Spleen (tissue), 11 donors: ENCODE results near the gene CRYBG3. TPM values are rescaled to one million over a fixed set of nuclear protein-coding genes. Genes with fewer than 3 reads are reported as not detected.

Source experiments
- DNase-seq: peaks from one replicate; pipeline ENCODE4 v3.0.0-alpha.2; 2020
- H3K27ac ChIP-seq, 8 donors: fragments of 200-600 bp; sonication (generic) in 7 of 8; 1 replicate in 4 of 8; 2 replicates in 4 of 8; pipeline versions ENCODE4 v1.5.0 to v1.8.0; 2016 to 2021; ENCODE audit warnings: inconsistent platforms in 4 of 8, mild to moderate bottlenecking in 4 of 8, moderate library complexity in 1 of 8
- H3K27me3 ChIP-seq, 7 donors: fragments of 200-600 bp; sonication (generic) in 6 of 7; replicated peaks in 1 of 7; 1 replicate in 4 of 7; 2 replicates in 3 of 7; pipeline versions ENCODE4 v1.5.0 to v1.8.0; 2016 to 2021; ENCODE audit warnings: inconsistent platforms in 3 of 7, mild to moderate bottlenecking in 1 of 7
- H3K36me3 ChIP-seq, 6 donors: fragments of 200-600 bp; sonication (generic) in 5 of 6; 1 replicate in 4 of 6; 2 replicates in 2 of 6; pipeline versions ENCODE4 v1.5.0 to v1.8.0; 2016 to 2021; ENCODE audit warnings: inconsistent platforms in 2 of 6
- H3K4me1 ChIP-seq, 6 donors: fragments of 200-600 bp; sonication (generic) in 5 of 6; 1 replicate in 3 of 6; 2 replicates in 3 of 6; pipeline versions ENCODE4 v1.5.0 to v1.8.0; 2016 to 2021; ENCODE audit warnings: inconsistent platforms in 3 of 6
- H3K4me3 ChIP-seq, 8 donors: fragments of 200-600 bp; sonication (generic) in 7 of 8; 1 replicate in 4 of 8; 2 replicates in 4 of 8; pipeline versions ENCODE4 v1.5.0 to v1.8.0; 2016 to 2021; ENCODE audit warnings: inconsistent platforms in 4 of 8, mild to moderate bottlenecking in 4 of 8, moderate library complexity in 2 of 8
- H3K9me3 ChIP-seq, 8 donors: fragments of 200-600 bp; sonication (generic) in 7 of 8; 1 replicate in 4 of 8; 2 replicates in 4 of 8; pipeline versions ENCODE4 v1.5.0 to v1.8.0; 2016 to 2021; ENCODE audit warnings: inconsistent platforms in 4 of 8
- CTCF ChIP-seq, 11 experiments: fragments of 200-600 bp in 7 of 11; fragments of 450-650 bp in 4 of 11; sonication (generic) in 4 of 11; IDR thresholded peaks in 8 of 11; conservative IDR thresholded peaks in 3 of 11; 1 replicate in 7 of 11; 2 replicates in 4 of 11; pipeline versions ENCODE4 v1.4.0 to v1.8.0; 2016 to 2021; ENCODE audit warnings: antibody characterized with exemption in 11 of 11, inconsistent platforms in 4 of 11, mild to moderate bottlenecking in 1 of 11
- POLR2A ChIP-seq, 3 donors: fragments of 450-650 bp; IDR thresholded peaks; one replicate each; pipeline ENCODE4 v1.5.1; 2017; ENCODE audit warnings: antibody characterized with exemption in 3 of 3, mild to moderate bottlenecking in 1 of 3
- POLR2AphosphoS5 ChIP-seq, 3 donors: sonication (generic); formaldehyde crosslinking; IDR thresholded peaks; one replicate each; pipeline ENCODE4 v1.5.1; 2017; ENCODE audit warnings: antibody characterized with exemption in 3 of 3
- WGBS, 5 donors: extraction: QIAGEN DNeasy Blood & Tissue Kit in 3 of 5; methylation state at CpG; one replicate each; pipeline versions ENCODE4 v1.1.5 to v1.1.7; 2013 to 2018; 5-methylcytosine and 5-hydroxymethylcytosine counted together
- intact Hi-C: fragments of 100-400 bp; cut with DNase I; formaldehyde crosslinking; loops from one replicate; pipeline ENCODE4 v1.15.0; 2023; ENCODE audit warnings: low total_unique reads
- polyA plus RNA-seq, 3 donors: library from polyadenylated mRNA; stranded (reverse); fragments of 200-250 nt; gene quantifications; one replicate each; pipeline ENCODE4 v1.2.1, GENCODE V29; 2013
- total RNA-seq, 7 donors: library from RNA; depleted of rRNA in 3 of 7; stranded (reverse); fragments of >200 nt in 3 of 7; fragmentation: NEBNext Ultra II Directional in 4 of 7; extraction: Animal tissue kit (Norgen Biotek cat#: 25700) in 4 of 7; gene quantifications; one replicate each; pipeline versions ENCODE4 v1.1.0 to v1.2.1, GENCODE V29; 2016 to 2021
- donor health status: healthy with polysubstance abuse.
- donor health status: DM: no; HTN: no; CAD: no; lungs with moderate emphysema.
- donor health status: DM: no; HTN: no; CAD: no.
- donor health status: Bipolar disorder and iron deficiency.
- donor health status: healthy.
- donor health status: DM: no; HTN: no; CAD: no.
- donor health status: DM: yes; HTN: yes; CAD: no.

CRYBG3 gene
- total and polyA plus RNA-seq, 10 donors, result 1.5 to 22.6 (median 17.6) TPM

- Histone ChIP-seq H3K4me3 (no peak overlapping the region), H3K9me3 (no peaks in the 10 kb centered on the region), H3K4me1 (peaks cover 0 to 8% (median 0%) of the 10 kb centered on the region in 6 donors), H3K27me3 (no peaks in the 10 kb centered on the region), H3K36me3 (no peaks in the 10 kb centered on the region), H3K27ac (no peak overlapping the region)
- 94 to 100% (median 98%) methylated on average over 3 of the region's 3 CpGs for WGBS, 5 donors
- TF ChIP-seq POLR2AphosphoS5 (IDR thresholded peaks at IDR 0.05), result no peak
- TF ChIP-seq POLR2A (IDR thresholded peaks at IDR 0.05), result no peak
- TF ChIP-seq CTCF (IDR thresholded peaks at IDR 0.05 in 8 of 11, conservative IDR thresholded peaks at IDR 0.05 in 3 of 11), result no peak
- no peak for DNase-seq
- intact Hi-C loops, result no loop called here
Measured at GRCh38 chr3:97988784-97989568, 167.2 kb downstream of the CRYBG3 start.

- no peaks in the 10 kb centered on the region for H3K36me3 ChIP-seq
- DNase-seq, result no peak
- no peak for TF ChIP-seq POLR2AphosphoS5 (IDR thresholded peaks at IDR 0.05)
- intact Hi-C loops, result no loop called here
- 46 to 63% (median 50%) methylated on average over 2 of the region's 2 CpGs for WGBS, 5 donors
- H3K27ac ChIP-seq, result no peak overlapping the region
- H3K27me3 ChIP-seq, result no peaks in the 10 kb centered on the region
- no peaks in the 10 kb centered on the region for H3K9me3 ChIP-seq
- H3K4me3 ChIP-seq, result no peak overlapping the region
- H3K4me1 ChIP-seq, result peaks cover 0 to 8% (median 0%) of the 10 kb centered on the region in 6 donors
Measured at GRCh38 chr3:97990624-97991292, 168.9 kb downstream of the CRYBG3 start.

- TF ChIP-seq CTCF (IDR thresholded peaks at IDR 0.05 in 8 of 11, conservative IDR thresholded peaks at IDR 0.05 in 3 of 11) (no peak), POLR2A (IDR thresholded peaks at IDR 0.05) (no peak), POLR2AphosphoS5 (IDR thresholded peaks at IDR 0.05) (no peak)
- no peaks in the 10 kb centered on the region for H3K9me3 ChIP-seq
- 54 to 71% (median 63%) methylated on average over 5 of the region's 5 CpGs for WGBS, 5 donors
- no peak for DNase-seq
- no peaks in the 10 kb centered on the region for H3K27me3 ChIP-seq
- H3K4me3 ChIP-seq, result no peak overlapping the region
- intact Hi-C loops, result no loop called here
- H3K4me1 ChIP-seq, result peaks cover 0 to 8% (median 0%) of the 10 kb centered on the region in 6 donors
- no peak overlapping the region for H3K27ac ChIP-seq
- no peaks in the 10 kb centered on the region for H3K36me3 ChIP-seq
Measured at GRCh38 chr3:97991293-97991682, 169.5 kb downstream of the CRYBG3 start.

- intact Hi-C loops, result no loop called here
- 85 to 93% (median 87%) methylated on average over 2 of the region's 2 CpGs for WGBS, 5 donors
Measured at GRCh38 chr3:97992547-97993173, 170.8 kb downstream of the CRYBG3 start.

More at GRCh38 chr3:97992547-97993173, 170.8 kb downstream of the CRYBG3 start:
- Histone ChIP-seq H3K36me3 (no peaks in the 10 kb centered on the region), H3K9me3 (no peaks in the 10 kb centered on the region), H3K4me3 (no peak overlapping the region), H3K27me3 (no peaks in the 10 kb centered on the region), H3K27ac (no peak overlapping the region), H3K4me1 (peaks cover 0 to 8% (median 0%) of the 10 kb centered on the region in 6 donors)
- no peak for TF ChIP-seq CTCF (IDR thresholded peaks at IDR 0.05 in 8 of 11, conservative IDR thresholded peaks at IDR 0.05 in 3 of 11)
- TF ChIP-seq POLR2A (IDR thresholded peaks at IDR 0.05), result no peak
- TF ChIP-seq POLR2AphosphoS5 (IDR thresholded peaks at IDR 0.05), result no peak
- DNase-seq, result no peak
